Epithelial cell of prostate (primary cell): ENCODE measurements around the gene OGT.
"Not testable (repeated sequence)": the region's sequence is repeated elsewhere in the genome, so short reads cannot be mapped to it uniquely, and the experiment has no call there.

Source experiments
- DNase-seq: peaks from one replicate; pipeline ENCODE4 v3.0.0-alpha.2; 2011; ENCODE audit warnings: low read depth, low spot score
- H3K27ac ChIP-seq: fragments of 450-650 bp; 2 replicates; pipeline ENCODE4 v1.5.1; 2017; ENCODE audit warnings: mild to moderate bottlenecking

OGT gene

GRCh38 chrX:71532753-71533425 lies at the start of gene OGT:
Gene OGT (plus strand): TSS chrX:71533104. CDS start chrX:71533300, 196 bp downstream.
- peak; percentile 91 for DNase-seq
- peak within 1 kb of the TSS; percentile 75 for H3K27ac ChIP-seq

GRCh38 chrX:71487814-71488213 lies 45.1 kb upstream of the OGT start:
- no peak for DNase-seq
- H3K27ac ChIP-seq, result no peak overlapping the region

GRCh38 chrX:71489540-71489939 lies 43.4 kb upstream of the OGT start:
- no peak overlapping the region for H3K27ac ChIP-seq
- no peak for DNase-seq

- no peak overlapping the region for H3K27ac ChIP-seq
Measured at GRCh38 chrX:71492231-71493065, 40.5 kb upstream of the OGT start.

GRCh38 chrX:71493111-71493613 lies 39.7 kb upstream of the OGT start:
- no peak for DNase-seq
- no peak overlapping the region for H3K27ac ChIP-seq

More at GRCh38 chrX:71492231-71493065, 40.5 kb upstream of the OGT start:
- no peak for DNase-seq

- H3K27ac ChIP-seq, DNase-seq: not testable (repeated sequence)
Measured at GRCh38 chrX:71495979-71496378, 36.9 kb upstream of the OGT start.

GRCh38 chrX:71496476-71496875 lies 36.4 kb upstream of the OGT start:
- DNase-seq, result no peak
- H3K27ac ChIP-seq, result no peak overlapping the region

GRCh38 chrX:71502080-71502479 lies 30.8 kb upstream of the OGT start:
- H3K27ac ChIP-seq, DNase-seq: not testable (repeated sequence)

GRCh38 chrX:71504346-71504745 lies 28.6 kb upstream of the OGT start:
- no peak for DNase-seq
- H3K27ac ChIP-seq, result no peak overlapping the region

- no peak overlapping the region for H3K27ac ChIP-seq
- no peak for DNase-seq
Measured at GRCh38 chrX:71509289-71509688, 23.6 kb upstream of the OGT start.

GRCh38 chrX:71510161-71510560 lies 22.7 kb upstream of the OGT start:
- DNase-seq, result no peak
- no peak overlapping the region for H3K27ac ChIP-seq

- not testable (repeated sequence) for DNase-seq, H3K27ac ChIP-seq
Measured at GRCh38 chrX:71513731-71514130, 19.2 kb upstream of the OGT start.

GRCh38 chrX:71514367-71515037 lies 18.4 kb upstream of the OGT start:
- H3K27ac ChIP-seq, result no peak overlapping the region
- no peak for DNase-seq

- H3K27ac ChIP-seq, result no peak overlapping the region
- no peak for DNase-seq
Measured at GRCh38 chrX:71515038-71515396, 17.9 kb upstream of the OGT start.

- DNase-seq, result no peak
- no peak overlapping the region for H3K27ac ChIP-seq
Measured at GRCh38 chrX:71525316-71525715, 7.6 kb upstream of the OGT start.

- peak overlapping the region; percentile 75 for H3K27ac ChIP-seq
- peak; percentile 51 for DNase-seq
Measured at GRCh38 chrX:71532078-71532752, 689 bp upstream of the OGT start.

- no peak for DNase-seq
- peak overlapping the region; percentile 75 for H3K27ac ChIP-seq
Measured at GRCh38 chrX:71533516-71533850, 579 bp downstream of the OGT start.

- peak overlapping the region; percentile 75 for H3K27ac ChIP-seq
- no peak for DNase-seq
Measured at GRCh38 chrX:71533851-71534561, 1.1 kb downstream of the OGT start.

- DNase-seq, result no peak
- no peak overlapping the region for H3K27ac ChIP-seq
Measured at GRCh38 chrX:71534773-71535544, 2.1 kb downstream of the OGT start.
